Left cardiac atrium (tissue), 4 donors: ENCODE results near the gene MYO5A. TPM values are rescaled to one million over a fixed set of nuclear protein-coding genes. Genes with fewer than 3 reads are reported as not detected.

Experiments
- ATAC-seq, 2 donors: fragments of 200-7000 bp; cut with Tn5 transposase; one replicate each; pipeline ENCODE4 v1.9.1; 2020; ENCODE audit warnings: mild to moderate bottlenecking in 2 of 2, moderate library complexity in 2 of 2
- DNase-seq: peaks from one replicate; pipeline ENCODE4 v3.0.0-alpha.2; 2020
- intact Hi-C, 2 donors: fragments of 100-400 bp; cut with DNase I; formaldehyde crosslinking; loops; one replicate each; pipeline versions ENCODE4 v1.14.1 to v1.15.1; 2022 to 2023
- total RNA-seq, 2 donors: library from RNA; stranded (reverse); fragmentation: NEBNext Ultra II Directional; extraction: Animal tissue kit (Norgen Biotek cat#: 25700); gene quantifications; one replicate each; pipeline ENCODE4 v1.2.1, GENCODE V29; 2021
- donor health status: DM: no; HTN: yes; CAD: no.
- donor health status: DM: no; HTN: yes; CAD: no; lungs with severe emphysema.
- donor health status: DM: yes; HTN: yes; CAD: no.
- donor health status: Dilated cardiomyopathy.

MYO5A gene
- total RNA-seq, 2 donors from 2014 or later = 18.1 to 19.4 TPM

GRCh38 chr15:52359722-52360121 is 169.0 kb downstream of the MYO5A start:
- intact Hi-C loops = no loop called here
- ATAC-seq = no peak

GRCh38 chr15:52357949-52358348 is 170.7 kb downstream of the MYO5A start:
- intact Hi-C loops = no loop called here
- DNase-seq (no peak), ATAC-seq (no peak)

More at GRCh38 chr15:52359722-52360121, 169.0 kb downstream of the MYO5A start:
- no peak for DNase-seq

- DNase-seq (no peak), ATAC-seq (no peak)
- intact Hi-C loops = no loop called here
Measured at GRCh38 chr15:52352086-52352485, 176.6 kb downstream of the MYO5A start.

GRCh38 chr15:52351206-52351908 is 177.3 kb downstream of the MYO5A start:
- intact Hi-C loops = no loop called here
- ATAC-seq (peak; percentile 54 to 57), DNase-seq (no peak)

GRCh38 chr15:52350423-52350822 is 178.3 kb downstream of the MYO5A start:
- ATAC-seq (no peak), DNase-seq (no peak)
- intact Hi-C loops = no loop called here

GRCh38 chr15:52349052-52349700 is 179.5 kb downstream of the MYO5A start:
- intact Hi-C loops = loop anchor here in 1 of 2 donors (10.0 kb wide), 1 partner anchor 216 kb away; the partner anchor contains the start of gene ARPP19
- ATAC-seq (peak; percentile 39 to 61), DNase-seq (no peak)

- intact Hi-C loops = loop anchor here in 1 of 2 donors (10.0 kb wide), 1 partner anchor 217 kb away; the partner anchor contains the start of gene ARPP19
- ATAC-seq (peak; percentile 35 to 89), DNase-seq (no peak)
Measured at GRCh38 chr15:52348056-52348745, 180.5 kb downstream of the MYO5A start.

GRCh38 chr15:52344592-52344991 is 184.1 kb downstream of the MYO5A start:
- DNase-seq (no peak), ATAC-seq (peak; percentile 80 to 87)
- intact Hi-C loops = loop anchor here in 1 of 2 donors (10.0 kb wide), 1 partner anchor 220 kb away; the partner anchor contains the start of gene ARPP19

- DNase-seq (no peak), ATAC-seq (no peak)
- intact Hi-C loops = loop anchor here in 1 of 2 donors (10.0 kb wide), 1 partner anchor 221 kb away; the partner anchor contains the start of gene ARPP19
Measured at GRCh38 chr15:52343831-52344230, 184.8 kb downstream of the MYO5A start.

GRCh38 chr15:52340093-52340492 is 188.6 kb downstream of the MYO5A start:
- no peak for ATAC-seq
- intact Hi-C loops = loop anchor here in 1 of 2 donors (10.0 kb wide), 1 partner anchor 225 kb away; the partner anchor contains the start of gene ARPP19
- DNase-seq = no peak

GRCh38 chr15:52338891-52339290 is 189.8 kb downstream of the MYO5A start:
- no peak for ATAC-seq

GRCh38 chr15:52338058-52338457 is 190.6 kb downstream of the MYO5A start:
- intact Hi-C loops = loop anchor here (10.0 kb wide), 2 partner anchors 197 to 227 kb away; partner anchors contain the start of gene ARPP19 (in 1 of the 2)
- DNase-seq (no peak), ATAC-seq (peak; percentile 57 to 64)

More at GRCh38 chr15:52338891-52339290, 189.8 kb downstream of the MYO5A start:
- DNase-seq = no peak
- intact Hi-C loops = loop anchor here (10.0 kb wide), 2 partner anchors 196 to 226 kb away; partner anchors contain the start of gene ARPP19 (in 1 of the 2)

- DNase-seq = no peak
- intact Hi-C loops = loop anchor here (10.0 kb wide), 2 partner anchors 197 to 227 kb away; partner anchors contain the start of gene ARPP19 (in 1 of the 2)
- peak; percentile 55 to 58 for ATAC-seq
Measured at GRCh38 chr15:52337198-52337853, 191.4 kb downstream of the MYO5A start.

GRCh38 chr15:52336529-52336928 is 192.2 kb downstream of the MYO5A start:
- ATAC-seq (no peak), DNase-seq (no peak)
- intact Hi-C loops = loop anchor here (10.0 kb wide), 2 partner anchors 198 to 228 kb away; partner anchors contain the start of gene ARPP19 (in 1 of the 2)

GRCh38 chr15:52334491-52335160 is 194.1 kb downstream of the MYO5A start:
- ATAC-seq = no peak
- intact Hi-C loops = loop anchor here (10.0 kb wide), 2 partner anchors 200 to 230 kb away; partner anchors contain the start of gene ARPP19 (in 1 of the 2)

GRCh38 chr15:52331490-52332240 is 197.0 kb downstream of the MYO5A start:
- intact Hi-C loops = loop anchor here (10.0 kb wide), 2 partner anchors 203 to 233 kb away; partner anchors contain the start of gene ARPP19 (in 1 of the 2)
- ATAC-seq (peak; percentile 60 to 88), DNase-seq (no peak)

More at GRCh38 chr15:52334491-52335160, 194.1 kb downstream of the MYO5A start:
- DNase-seq = no peak

- intact Hi-C loops = loop anchor here (10.0 kb wide), 2 partner anchors 205 to 235 kb away; partner anchors contain the start of gene ARPP19 (in 1 of the 2)
Measured at GRCh38 chr15:52329987-52330386, 198.7 kb downstream of the MYO5A start.

More at GRCh38 chr15:52329987-52330386, 198.7 kb downstream of the MYO5A start:
- DNase-seq (no peak), ATAC-seq (no peak)
